ENCODE measurements around the gene MTR. TPM values are rescaled to one million over a fixed set of nuclear protein-coding genes. Genes with fewer than 3 reads are reported as not detected.

The MTR gene
- total RNA-seq, 1 donor from 2014 or later, result 37.1 TPM

DNA sequence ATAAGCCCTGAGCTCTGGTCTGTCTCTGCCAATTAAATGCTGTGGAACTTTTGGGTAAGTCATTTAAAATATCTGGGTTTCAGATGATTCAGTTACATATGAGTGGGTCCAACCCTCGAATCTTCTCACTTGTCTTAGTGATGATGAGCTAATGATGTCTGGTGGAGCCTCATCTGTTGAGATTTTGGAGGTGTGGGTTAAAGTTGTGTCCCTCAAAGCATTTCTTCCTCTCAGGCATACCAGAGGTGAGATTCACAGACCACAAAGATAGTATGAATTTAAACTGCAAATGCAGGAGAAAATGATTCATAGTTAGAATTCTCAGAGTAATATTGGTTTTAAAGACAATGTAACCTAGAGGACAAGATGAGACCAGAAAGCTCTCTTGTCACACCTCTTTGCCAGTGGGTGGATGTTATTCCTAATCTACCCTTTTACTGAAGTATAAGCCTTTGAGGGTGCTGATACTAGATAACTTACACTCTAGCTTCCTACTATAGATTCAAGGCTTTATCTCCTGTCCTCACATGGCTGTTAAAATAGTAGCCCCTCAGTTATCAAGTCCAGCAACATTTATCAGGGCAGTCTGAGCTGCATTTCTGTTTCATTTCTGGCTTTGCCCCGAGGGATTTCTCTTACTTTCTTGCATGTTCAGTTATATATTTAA, 118.4 kb downstream of the MTR start:
- no peak for TF ChIP-seq CTCF (IDR thresholded peaks at IDR 0.05)
- intact Hi-C loops (cut with micrococcal nuclease), result no loop called here
- Mint-ChIP-seq H3K4me1 (no peaks in the 10 kb centered on the region), H3K27me3 (no peaks in the 10 kb centered on the region), H3K36me3 (ENCODE audit: low read depth) (peaks cover 5% of the 10 kb centered on the region), H3K27ac (no peak overlapping the region), H3K4me3 (no peak overlapping the region), H3K9me3 (peaks cover 19% of the 10 kb centered on the region)
- no peak for ATAC-seq (ENCODE audit: low read depth)
- ChIA-PET CTCF (no interaction called here), POLR2A (no interaction called here)
- DNase-seq, result no peak

DNA sequence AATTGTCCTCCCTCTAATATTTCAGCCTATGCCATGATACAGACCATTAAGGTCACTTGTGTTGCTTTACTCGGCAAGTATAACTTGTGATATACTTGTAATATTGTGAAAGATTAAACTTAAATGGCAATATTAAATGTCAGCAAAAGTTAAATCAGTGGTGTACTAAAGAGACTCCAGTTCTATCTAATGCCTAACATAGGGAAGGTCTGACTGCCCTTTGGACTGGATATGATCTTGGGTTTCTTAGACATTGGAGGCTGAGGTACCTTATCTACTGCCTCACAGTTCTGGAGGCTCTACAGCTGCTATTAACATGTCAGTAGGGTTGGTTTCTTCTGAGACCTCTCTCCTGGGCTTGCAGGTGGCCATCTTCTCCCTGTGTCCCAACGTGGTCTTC, 119.3 kb downstream of the MTR start:
- ATAC-seq (ENCODE audit: low read depth) (no peak), DNase-seq (no peak)
- H3K9me3 Mint-ChIP-seq, result peaks cover 15% of the 10 kb centered on the region
- no peak overlapping the region for H3K4me3 Mint-ChIP-seq
- H3K4me1 Mint-ChIP-seq, result no peaks in the 10 kb centered on the region
- no peak for TF ChIP-seq CTCF (IDR thresholded peaks at IDR 0.05)
- ChIA-PET CTCF (no interaction called here), POLR2A (no interaction called here)
- H3K27me3 Mint-ChIP-seq, result no peaks in the 10 kb centered on the region
- peaks cover 5% of the 10 kb centered on the region for H3K36me3 Mint-ChIP-seq (ENCODE audit: low read depth)
- no peak overlapping the region for H3K27ac Mint-ChIP-seq
- intact Hi-C loops (cut with micrococcal nuclease), result no loop called here

DNA sequence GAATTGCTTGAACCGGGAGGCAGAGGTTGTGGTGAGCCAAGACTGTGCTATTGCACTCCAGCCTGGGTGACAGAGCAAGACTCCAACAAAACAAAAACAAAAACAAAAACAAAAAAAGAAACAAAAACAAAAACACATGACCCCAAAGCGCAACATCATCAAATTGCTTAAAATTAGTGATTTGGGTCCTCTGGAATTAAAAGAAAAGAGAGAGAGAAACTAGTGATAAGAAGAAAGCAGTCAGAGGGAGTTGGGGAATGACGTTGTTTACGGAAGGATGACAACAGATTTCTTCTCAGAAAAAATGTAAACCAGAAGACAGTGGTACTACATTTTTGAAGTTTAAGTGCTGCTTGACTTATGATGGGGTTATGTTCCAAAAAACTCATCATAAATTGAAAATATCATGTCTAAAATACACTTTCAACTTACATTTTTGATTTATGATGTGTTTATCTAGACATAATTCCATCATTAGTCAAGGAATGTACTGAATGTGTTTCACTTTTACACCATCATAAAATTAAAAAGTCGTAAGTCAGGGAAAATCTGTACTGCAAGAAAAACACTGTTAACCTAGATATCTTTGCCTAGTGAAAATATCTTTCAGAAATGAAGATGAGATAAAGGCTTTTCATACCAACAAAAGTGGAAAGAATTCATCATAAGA, 121.2 kb downstream of the MTR start:
- Mint-ChIP-seq H3K4me1 (no peaks in the 10 kb centered on the region), H3K9me3 (peaks cover 15% of the 10 kb centered on the region), H3K4me3 (no peak overlapping the region), H3K27me3 (no peaks in the 10 kb centered on the region), H3K36me3 (ENCODE audit: low read depth) (peaks cover 5% of the 10 kb centered on the region), H3K27ac (no peak overlapping the region)
- DNase-seq (no peak), ATAC-seq (ENCODE audit: low read depth) (no peak)
- CTCF ChIA-PET, result no interaction called here
- intact Hi-C loops (cut with micrococcal nuclease), result no loop called here
- TF ChIP-seq CTCF (IDR thresholded peaks at IDR 0.05), result no peak
- POLR2A ChIA-PET, result no interaction called here

GRCh38 chr1:236917448-236917847, 122.4 kb downstream of the MTR start:
- H3K27me3 Mint-ChIP-seq, result no peaks in the 10 kb centered on the region
- H3K27ac Mint-ChIP-seq, result no peak overlapping the region
- intact Hi-C loops (cut with micrococcal nuclease), result no loop called here
- ChIA-PET POLR2A (no interaction called here), CTCF (no interaction called here)
- no peak for TF ChIP-seq CTCF (IDR thresholded peaks at IDR 0.05)
- DNase-seq (no peak), ATAC-seq (ENCODE audit: low read depth) (no peak)
- H3K4me1 Mint-ChIP-seq, result no peaks in the 10 kb centered on the region
- H3K36me3 Mint-ChIP-seq (ENCODE audit: low read depth), result peaks cover 5% of the 10 kb centered on the region
- peaks cover 19% of the 10 kb centered on the region for H3K9me3 Mint-ChIP-seq
- no peak overlapping the region for H3K4me3 Mint-ChIP-seq

DNA sequence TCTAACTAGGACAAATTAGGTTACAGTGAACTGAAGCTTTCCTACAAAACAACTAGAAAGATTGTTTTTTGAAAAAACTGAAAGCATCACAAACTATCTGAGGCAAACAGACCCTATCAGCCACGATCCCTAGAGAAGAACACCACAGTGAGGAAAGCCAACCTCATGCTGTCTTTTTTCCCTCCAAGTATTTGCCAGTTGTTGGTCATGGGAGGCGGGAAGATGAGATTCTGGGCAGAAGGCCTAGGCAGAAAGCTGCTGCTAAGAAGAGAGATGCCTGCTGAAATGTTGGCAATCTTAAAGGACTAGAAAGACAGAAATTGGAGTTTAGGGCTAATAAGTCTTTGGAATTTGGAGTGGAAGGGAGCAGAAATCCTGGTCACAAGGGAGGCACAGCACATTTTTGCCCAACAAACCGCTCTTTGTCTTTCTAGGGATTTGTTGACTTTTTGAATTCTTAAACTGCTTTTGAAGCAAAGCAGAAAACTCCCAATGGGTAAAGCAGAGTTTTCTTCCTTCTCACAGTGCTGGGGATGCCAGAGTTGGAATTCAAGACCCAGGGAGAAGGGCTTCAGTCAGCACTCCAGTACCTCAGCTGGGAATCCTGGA, 125.3 kb downstream of the MTR start:
- no peak overlapping the region for H3K4me3 Mint-ChIP-seq
- H3K27ac Mint-ChIP-seq, result no peak overlapping the region
- no peaks in the 10 kb centered on the region for H3K4me1 Mint-ChIP-seq
- CTCF ChIA-PET, result no interaction called here
- TF ChIP-seq CTCF (IDR thresholded peaks at IDR 0.05), result no peak
- DNase-seq (no peak), ATAC-seq (ENCODE audit: low read depth) (no peak)
- POLR2A ChIA-PET, result no interaction called here
- H3K27me3 Mint-ChIP-seq, result no peaks in the 10 kb centered on the region
- peaks cover 5% of the 10 kb centered on the region for H3K36me3 Mint-ChIP-seq (ENCODE audit: low read depth)
- intact Hi-C loops (cut with micrococcal nuclease), result no loop called here
- H3K9me3 Mint-ChIP-seq, result peaks cover 15% of the 10 kb centered on the region
